SK-N-MC (cell line): ENCODE results near the gene NRXN3.

Experiments
- EZH2 ChIP-seq: fragments of 200-600 bp; sonication (generic); IDR thresholded peaks from one replicate; pipeline ENCODE4 v1.6.1; 2017; ENCODE audit warnings: antibody characterized with exemption
- POLR2AphosphoS5 ChIP-seq: IDR thresholded peaks from 2 replicates; pipeline ENCODE4 v1.6.1; 2012; ENCODE audit warnings: mild to moderate bottlenecking, low read depth, low read length, borderline replicate concordance

GRCh38 chr14:79528828-79529416 lies 1358.7 kb downstream of the NRXN3 start:
- TF ChIP-seq POLR2AphosphoS5 = no peak
- TF ChIP-seq EZH2 = no peak
